Epithelial cell of prostate (primary cell): ENCODE results near the gene RAB40C.
A peak's percentile ranks its signal among the peaks of the same experiment; 100 is the strongest.

Source experiments
- DNase-seq: peaks from one replicate; pipeline ENCODE4 v3.0.0-alpha.2; 2011; ENCODE audit warnings: low read depth, low spot score
- H3K27ac ChIP-seq: fragments of 450-650 bp; 2 replicates; pipeline ENCODE4 v1.5.1; 2017; ENCODE audit warnings: mild to moderate bottlenecking

Gene RAB40C

GRCh38 chr16:674214-674881, 84.5 kb downstream of the RAB40C start:
- no peak for DNase-seq
- peak overlapping the region; percentile 39 for H3K27ac ChIP-seq

- H3K27ac ChIP-seq = peak within 1 kb of the TSS; percentile 58
- DNase-seq = no peak
Observed at GRCh38 chr16:674968-675883, 85.4 kb downstream of the RAB40C start, which contains the start of gene RHBDL1. Gene RHBDL1, plus strand, starts transcription at chr16:675671. Its CDS starts 120 bp downstream, at chr16:675791.

GRCh38 chr16:675884-676564, 86.2 kb downstream of the RAB40C start:
- H3K27ac ChIP-seq = peak overlapping the region; percentile 58
- no peak for DNase-seq

GRCh38 chr16:676565-676902, 86.7 kb downstream of the RAB40C start:
- DNase-seq = no peak
- peak overlapping the region; percentile 58 for H3K27ac ChIP-seq

- peak; percentile 91 for DNase-seq
- peak overlapping the region; percentile 58 for H3K27ac ChIP-seq
Observed at GRCh38 chr16:676913-677312, 87.0 kb downstream of the RAB40C start.

GRCh38 chr16:677316-678190, 87.7 kb downstream of the RAB40C start:
- H3K27ac ChIP-seq = peak overlapping the region; percentile 58
- no peak for DNase-seq

GRCh38 chr16:678209-678857, 88.5 kb downstream of the RAB40C start:
- DNase-seq = no peak
- no peak overlapping the region for H3K27ac ChIP-seq
